ENCODE measurements around the gene SNX27.

DNA sequence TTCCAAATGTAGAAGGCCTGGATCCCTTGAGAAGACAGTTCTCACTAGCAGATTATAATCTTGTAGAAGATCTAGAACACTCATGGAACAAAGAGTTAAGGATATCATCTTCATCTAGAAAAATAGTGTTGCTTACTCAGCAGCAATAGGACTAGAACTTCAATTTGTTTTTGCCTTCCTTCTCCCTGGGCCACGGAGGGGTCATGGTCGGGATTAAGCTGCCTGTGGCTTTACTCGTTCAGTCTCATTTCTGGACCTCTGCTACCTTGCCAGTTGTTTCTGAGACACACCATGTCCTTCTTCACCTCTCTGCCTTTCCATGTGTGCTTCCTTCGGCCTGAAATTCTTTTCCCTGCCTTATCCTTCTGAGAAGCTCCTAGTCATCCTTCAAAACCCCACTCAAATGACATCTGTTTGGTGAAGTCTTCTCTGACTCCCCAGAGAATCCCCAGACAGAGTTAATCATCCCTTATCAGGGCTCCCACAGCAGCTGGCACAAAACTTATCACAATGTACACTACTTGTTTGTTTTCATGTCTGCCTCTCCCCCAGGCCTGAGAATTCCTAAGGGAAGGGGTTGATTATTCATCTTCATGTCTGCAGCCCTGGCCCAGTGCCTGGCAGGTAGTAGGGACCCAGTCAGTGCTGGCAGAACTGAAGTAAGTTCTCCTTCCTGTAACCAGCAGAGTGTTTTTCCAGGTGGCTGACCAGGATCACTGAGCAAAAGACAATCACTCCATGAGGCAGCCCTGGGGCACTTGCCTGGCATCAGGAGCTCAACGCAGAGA lies 15.5 kb upstream of the SNX27 start:
- TF ChIP-seq, protein P1, sequence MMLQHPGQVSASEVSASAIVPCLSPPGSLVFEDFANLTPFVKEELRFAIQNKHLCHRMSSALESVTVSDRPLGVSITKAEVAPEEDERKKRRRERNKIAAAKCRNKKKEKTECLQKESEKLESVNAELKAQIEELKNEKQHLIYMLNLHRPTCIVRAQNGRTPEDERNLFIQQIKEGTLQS (IDR thresholded peaks at IDR 0.05) = no peak
- TF ChIP-seq, protein P2, sequence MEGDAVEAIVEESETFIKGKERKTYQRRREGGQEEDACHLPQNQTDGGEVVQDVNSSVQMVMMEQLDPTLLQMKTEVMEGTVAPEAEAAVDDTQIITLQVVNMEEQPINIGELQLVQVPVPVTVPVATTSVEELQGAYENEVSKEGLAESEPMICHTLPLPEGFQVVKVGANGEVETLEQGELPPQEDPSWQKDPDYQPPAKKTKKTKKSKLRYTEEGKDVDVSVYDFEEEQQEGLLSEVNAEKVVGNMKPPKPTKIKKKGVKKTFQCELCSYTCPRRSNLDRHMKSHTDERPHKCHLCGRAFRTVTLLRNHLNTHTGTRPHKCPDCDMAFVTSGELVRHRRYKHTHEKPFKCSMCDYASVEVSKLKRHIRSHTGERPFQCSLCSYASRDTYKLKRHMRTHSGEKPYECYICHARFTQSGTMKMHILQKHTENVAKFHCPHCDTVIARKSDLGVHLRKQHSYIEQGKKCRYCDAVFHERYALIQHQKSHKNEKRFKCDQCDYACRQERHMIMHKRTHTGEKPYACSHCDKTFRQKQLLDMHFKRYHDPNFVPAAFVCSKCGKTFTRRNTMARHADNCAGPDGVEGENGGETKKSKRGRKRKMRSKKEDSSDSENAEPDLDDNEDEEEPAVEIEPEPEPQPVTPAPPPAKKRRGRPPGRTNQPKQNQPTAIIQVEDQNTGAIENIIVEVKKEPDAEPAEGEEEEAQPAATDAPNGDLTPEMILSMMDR (IDR thresholded peaks at IDR 0.05; ENCODE audit: low read depth, low read length, missing input control) = no peak
- no peak for TF ChIP-seq YY1 (IDR thresholded peaks at IDR 0.05)
- TF ChIP-seq, protein P3, sequence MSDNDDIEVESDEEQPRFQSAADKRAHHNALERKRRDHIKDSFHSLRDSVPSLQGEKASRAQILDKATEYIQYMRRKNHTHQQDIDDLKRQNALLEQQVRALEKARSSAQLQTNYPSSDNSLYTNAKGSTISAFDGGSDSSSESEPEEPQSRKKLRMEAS (IDR thresholded peaks at IDR 0.05) = no peak
